CD4-positive, alpha-beta T cell treated with Interferon gamma for 1 hour (primary cell): ENCODE results near the gene ARPC5L.

Experiments
- DNase-seq: peaks from one replicate; pipeline ENCODE4 v3.0.0-alpha.2; 2020

The ARPC5L gene

DNA sequence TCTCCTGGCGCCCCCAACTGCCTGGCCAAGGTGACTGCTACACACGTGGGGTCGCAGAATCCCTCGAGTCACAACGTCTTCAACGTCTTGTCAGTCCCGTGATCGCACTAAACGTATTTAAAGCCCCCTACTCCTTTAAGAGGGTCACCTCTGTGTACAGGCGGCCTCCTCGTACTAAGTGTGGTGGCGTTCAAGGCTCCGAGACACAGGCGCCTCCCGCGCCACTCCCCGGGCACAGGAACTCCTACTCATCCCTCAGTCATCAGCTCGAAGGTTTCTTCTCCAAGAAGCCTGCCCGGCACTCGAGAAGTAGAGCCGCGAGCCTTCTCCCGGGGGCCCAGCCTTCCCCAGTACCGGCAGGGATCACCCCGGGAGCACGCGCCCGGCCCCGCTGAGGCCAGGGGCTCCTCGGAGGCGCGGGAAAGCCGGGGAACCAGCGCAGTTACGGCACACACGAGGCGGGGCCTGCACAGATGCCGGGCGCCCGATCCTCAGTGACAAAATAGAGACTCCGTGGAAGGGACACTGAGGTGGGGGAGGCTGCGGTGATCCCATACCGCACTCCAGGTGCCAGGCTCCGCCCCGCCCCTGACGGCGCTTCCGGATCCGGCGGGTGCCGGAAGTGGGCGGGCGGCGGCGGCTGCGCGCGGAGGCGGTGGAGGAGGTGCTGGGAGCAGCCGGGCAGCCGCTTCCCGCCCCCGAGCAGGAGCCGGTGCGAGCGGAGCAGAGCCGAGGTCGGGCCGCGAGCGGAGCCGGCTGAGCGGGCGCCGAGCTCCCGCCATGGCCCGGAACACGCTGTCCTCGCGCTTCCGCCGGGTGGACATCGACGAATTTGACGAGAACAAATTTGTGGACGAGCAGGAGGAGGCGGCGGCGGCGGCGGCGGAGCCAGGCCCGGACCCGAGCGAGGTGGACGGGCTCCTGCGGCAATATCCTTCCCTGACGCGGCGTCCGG is 6.9 kb downstream of the ARPC5L start:
- DNase-seq = peak; percentile 90

DNA sequence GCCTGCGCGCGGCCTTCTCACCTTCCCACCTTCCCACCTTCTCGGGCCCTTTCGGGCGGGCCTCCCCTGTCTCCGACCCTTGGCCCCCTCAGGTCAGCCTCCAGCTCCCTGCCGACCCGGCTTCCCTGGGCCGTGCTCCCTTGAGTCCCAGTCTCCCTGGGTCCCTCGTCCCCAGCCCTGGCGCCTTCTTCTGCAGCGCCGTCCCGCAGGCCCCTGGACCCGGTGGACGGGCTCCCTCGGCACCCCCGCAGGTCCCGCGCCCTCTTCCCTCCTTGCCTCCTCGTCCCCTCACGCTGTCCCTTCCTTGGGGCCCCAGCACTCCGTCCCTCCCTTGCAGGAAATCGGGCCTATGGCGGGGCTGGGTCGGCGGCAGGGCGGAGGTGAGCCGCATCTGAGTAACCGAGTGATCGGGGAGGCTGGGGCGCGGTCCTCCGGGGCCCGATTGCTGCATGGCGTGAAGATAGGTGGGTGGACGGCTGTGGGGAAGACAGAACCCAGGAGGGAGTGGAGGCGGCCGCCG is 7.6 kb downstream of the ARPC5L start:
- DNase-seq = no peak

DNA sequence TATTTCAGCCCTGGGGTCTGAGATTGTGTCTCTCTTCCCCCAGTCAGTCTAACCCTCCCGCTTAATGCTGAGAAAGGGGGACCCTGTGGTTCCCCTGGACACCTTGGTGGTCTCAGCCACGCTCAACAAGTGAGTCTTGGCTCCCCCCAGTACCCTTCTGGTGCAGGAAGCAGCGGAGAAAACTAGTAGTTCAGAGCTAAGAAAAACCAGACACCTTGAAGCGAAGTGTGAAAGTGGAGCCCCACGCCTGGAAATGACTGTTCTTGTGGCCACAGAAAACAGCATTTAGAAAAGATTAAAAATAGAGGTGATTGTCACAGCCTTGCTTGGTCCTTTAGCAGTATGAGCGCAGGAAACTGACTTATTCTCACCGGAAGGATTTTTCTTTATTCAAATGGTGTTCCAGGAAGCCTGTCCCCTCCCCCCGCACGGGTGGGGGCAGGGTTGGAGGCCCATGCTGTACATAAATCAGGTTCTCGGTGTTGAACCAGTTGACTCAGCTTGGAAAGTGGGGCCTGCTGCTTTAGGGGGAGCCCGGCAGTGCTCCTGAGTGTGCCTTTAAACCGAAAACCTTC is 8.1 kb downstream of the ARPC5L start:
- peak; percentile 78 for DNase-seq

DNA sequence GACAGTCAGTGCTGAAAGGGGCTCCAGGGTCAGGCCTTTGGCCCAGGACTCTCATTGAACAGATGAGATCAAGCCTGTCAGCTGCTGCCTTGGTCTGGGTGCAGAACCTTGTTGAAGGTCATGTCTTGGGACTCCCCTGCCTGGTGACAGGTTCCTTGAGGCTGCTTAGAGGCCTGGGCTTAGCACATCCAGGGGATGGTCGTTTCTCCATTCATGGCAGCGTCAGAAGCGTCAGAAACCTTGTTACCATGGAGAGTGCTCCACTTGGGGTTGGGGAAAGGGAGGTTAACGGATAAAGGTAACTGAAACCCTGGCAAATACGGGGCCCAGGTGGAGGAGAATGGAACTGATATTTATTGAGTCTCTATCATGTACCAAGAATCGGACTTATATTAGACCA is 8.8 kb downstream of the ARPC5L start:
- no peak for DNase-seq

DNA sequence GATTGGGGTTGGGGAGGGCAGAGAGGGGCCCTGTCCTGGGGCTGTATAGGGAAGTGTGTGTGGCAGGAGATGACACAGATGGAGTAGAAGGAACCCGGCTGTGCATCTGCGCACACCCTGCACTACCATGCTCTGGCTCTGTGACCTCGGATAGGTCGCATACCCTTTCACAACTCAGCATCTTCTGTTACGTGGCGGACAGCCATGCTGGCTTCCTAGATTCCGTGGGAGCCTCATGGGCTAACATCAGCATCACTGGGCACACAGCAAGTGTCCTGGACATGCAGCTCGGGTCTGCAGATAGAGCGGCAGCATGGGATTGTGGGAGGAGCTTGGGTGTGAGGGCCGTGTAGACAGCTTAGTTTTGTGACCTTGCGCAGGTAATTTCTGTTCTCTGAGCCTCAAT is 9.2 kb downstream of the ARPC5L start:
- DNase-seq = no peak

- peak; percentile 47 for DNase-seq
Observed at GRCh38 chr9:124873664-124874063, 11.7 kb downstream of the ARPC5L start.

DNA sequence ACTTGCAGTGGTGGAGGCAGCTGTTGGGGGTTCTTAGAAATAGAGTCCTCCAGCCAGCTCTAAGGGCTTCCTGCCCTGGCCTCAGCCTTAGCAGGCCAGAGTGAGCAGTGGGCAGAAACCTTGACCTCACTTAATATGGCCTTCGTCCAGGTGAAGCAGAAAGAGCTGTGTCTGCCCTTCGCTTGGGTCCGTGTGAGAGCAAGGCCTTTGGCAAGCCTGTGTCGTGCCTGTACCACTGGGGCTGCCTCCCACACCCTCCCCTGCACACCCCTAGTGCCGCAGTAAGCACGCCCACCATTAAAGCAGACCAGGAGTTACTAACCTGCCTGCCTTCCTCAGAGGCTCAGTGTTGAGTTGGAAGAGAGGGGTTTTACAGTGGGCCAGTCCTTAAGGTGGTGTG is 13.6 kb downstream of the ARPC5L start:
- DNase-seq = no peak

DNA sequence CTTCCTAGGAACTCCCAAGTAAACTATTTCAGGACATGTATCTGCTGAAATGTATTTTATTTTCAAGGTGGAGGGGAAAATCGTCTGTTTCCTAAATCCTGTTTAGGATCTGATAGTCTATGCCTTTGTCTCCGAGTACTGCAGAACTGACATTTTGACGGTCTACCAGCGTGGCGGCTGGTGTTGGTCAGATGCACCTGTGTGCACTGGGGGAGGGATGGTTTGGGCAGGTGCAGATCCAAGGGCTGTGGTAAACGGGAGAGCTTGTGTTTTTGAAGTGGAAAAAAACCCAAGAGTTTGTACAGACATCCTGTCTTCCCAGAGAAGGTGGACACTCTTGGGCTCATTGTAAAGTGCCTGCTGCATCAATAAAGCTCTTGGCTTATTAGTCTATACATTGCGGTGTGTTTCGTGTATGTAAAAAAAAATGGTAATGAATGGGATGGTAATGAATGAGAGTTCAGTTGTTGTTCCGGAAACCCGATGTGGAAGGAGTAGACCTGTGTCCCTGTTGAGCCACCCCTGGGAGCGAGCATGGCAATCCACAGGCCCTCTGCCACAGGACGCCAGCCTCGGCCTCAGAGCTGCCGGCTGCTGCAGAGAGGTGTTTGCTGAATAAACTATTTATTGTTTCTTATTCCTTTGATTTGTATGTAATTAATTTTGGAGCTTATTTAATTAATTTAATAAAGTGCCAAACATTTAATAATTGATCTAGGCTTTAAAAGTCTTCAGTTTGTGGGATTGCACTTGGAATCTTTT is 15.3 kb downstream of the ARPC5L start:
- DNase-seq = no peak

DNA sequence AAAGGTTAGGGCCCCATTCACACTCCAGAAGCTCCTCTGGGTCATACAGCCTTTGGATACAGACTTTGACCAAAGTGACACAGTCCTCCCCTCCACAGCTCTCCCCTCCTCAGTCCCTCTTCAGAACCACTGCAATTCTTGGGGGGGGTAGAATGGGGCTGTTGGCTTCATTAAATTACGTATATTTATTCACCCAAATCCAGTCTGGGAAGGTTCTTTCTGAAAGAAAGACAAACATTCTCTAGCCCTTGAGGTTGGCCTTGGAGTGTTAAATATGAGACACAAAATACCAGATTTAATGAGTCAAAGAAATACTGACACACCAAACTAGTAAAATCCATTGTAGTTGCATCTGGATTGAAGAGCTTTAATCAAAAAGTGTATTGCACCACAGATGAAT is 16.1 kb downstream of the ARPC5L start:
- DNase-seq = no peak

DNA sequence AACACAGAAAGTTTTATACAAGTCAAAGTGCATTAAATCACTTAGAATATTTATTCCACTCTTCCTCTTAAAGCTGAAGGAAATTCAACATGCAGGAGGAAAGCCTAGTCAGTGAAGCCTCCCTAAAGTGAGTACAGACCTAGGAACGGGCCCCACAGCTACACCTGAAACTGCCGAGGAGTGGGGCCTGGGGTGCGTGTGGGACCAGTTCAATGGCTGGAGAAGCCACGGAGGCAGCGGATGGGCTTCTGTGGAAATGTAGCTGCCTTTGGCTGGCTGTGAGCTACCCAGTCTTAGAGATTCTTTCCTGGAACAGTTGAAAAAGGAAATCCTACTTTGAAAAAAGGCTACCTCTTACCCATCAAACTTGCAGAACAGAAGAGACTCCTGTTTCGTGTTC is 16.6 kb downstream of the ARPC5L start:
- DNase-seq = no peak

DNA sequence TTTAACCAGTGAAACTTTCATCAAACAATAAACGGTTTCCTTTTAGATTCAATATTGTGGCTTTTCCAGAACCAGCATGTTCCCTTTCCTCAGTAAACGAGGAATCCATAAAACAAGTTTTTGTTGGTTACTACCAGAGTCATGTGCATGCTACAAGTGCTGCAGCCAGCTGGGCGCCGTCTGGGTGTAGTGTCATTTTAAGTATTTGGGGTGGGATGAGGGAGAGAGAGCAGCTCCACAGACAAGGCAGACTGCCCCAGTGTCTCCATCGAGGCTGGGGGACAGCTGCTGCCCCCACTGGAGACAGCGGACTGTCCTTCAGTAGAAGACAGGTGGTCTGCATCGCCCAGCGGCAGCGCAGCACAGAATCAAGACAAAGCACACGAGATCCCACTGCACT is 17.3 kb downstream of the ARPC5L start:
- no peak for DNase-seq

DNA sequence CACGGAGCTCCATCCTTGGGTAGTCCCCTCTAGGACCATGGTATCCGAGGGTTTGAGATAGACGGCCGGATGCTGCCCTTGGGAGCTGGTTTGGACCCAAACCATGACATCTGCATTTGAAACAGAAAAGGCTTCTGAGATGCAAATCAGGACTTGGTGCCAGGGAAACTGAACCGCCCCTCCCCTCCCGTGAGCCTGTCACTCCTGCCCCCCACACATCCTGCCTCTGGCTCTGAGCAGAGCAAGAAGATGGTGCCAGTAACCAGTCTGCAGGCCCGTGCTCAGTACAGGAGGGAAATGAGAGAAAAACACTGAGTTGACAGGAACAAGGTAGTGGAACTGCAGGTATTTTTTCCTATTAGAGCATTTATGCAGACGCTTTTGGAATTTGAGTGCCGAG is 18.6 kb downstream of the ARPC5L start:
- DNase-seq = no peak

- no peak for DNase-seq
Observed at GRCh38 chr9:124881138-124881743, 19.3 kb downstream of the ARPC5L start.

GRCh38 chr9:124882231-124882630 is 20.3 kb downstream of the ARPC5L start:
- no peak for DNase-seq

- no peak for DNase-seq
Observed at GRCh38 chr9:124884376-124884775, 22.4 kb downstream of the ARPC5L start.

DNA sequence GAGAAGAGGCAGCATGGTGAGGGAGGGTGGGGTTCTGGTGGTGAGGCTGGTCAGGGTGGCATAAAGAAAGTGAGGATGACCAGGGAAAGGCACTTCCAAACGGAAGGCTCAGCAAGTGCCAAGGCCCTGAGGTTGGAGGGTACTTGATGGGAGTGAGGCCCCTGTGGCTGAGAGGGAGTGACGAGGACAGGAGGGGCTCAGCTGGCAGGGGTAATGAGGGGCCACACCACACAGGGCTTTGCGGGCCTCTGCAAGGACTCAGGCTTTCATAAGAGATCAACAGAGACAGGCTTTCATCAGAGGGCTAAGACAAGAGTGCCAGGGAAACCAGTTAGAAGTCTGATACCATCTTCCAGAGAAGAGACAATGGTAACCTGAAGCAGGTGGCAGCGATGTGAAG is 23.6 kb downstream of the ARPC5L start:
- no peak for DNase-seq

DNA sequence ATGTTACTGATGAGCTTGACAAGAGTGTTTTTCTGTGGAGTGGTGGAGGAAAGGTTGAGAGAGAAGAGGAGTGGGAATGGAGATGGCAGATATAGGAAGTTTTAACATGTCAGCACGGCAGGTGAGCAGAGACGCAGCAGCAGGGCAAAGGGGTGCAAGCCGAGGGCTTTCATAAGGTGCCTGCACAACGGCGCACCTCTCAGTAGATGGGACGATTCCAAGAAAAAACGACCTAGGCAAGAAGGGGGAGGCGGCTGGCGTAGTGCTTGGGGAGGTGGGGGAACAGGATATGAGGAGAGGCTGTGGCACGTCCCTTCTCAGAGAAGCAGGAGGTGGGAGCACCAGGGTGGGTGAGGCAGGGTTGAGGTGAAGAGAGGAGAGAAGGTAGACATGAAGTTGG is 24.5 kb downstream of the ARPC5L start:
- DNase-seq = no peak

GRCh38 chr9:124886866-124887492 is 25.0 kb downstream of the ARPC5L start:
- no peak for DNase-seq

GRCh38 chr9:124887832-124888231 is 25.9 kb downstream of the ARPC5L start:
- no peak for DNase-seq

GRCh38 chr9:124889006-124889405 is 27.1 kb downstream of the ARPC5L start:
- no peak for DNase-seq

GRCh38 chr9:124890179-124890578 is 28.2 kb downstream of the ARPC5L start:
- DNase-seq = no peak

DNA sequence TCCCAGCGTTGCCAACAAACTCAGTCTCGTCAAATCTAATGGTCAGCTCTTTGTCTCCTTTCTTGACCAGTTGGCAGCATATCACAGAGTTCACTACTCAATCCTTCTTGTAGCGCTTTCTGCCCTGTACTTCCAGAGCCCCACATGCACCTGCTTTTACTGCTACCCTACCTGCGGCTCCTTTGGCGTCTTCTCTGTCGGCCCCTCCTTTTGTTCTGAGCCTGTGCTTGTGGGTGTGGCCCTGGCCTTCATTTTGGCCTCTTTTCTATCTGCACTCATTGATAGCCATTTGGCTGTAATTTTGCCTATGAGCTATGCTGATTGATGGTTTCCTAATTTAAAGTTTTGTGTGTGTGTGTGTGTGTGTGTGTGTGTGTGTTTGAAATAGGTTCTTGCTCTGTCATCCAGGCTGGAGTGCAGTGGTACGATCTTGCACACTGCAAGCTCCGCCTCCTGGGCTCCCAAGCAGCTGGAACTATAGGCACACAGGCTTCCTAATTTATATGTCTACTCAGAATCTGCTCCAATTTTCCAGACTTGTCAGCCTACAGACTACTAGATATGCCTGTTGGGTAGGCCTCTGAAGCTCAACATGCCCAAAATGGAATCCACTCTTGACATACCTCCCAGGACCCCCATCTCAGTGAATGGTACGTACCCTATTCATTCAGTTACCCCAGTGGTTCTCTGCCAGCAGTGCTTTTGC is 32.3 kb downstream of the ARPC5L start:
- DNase-seq = no peak
